Stimulated activated CD8-positive, alpha-beta memory T cell treated with anti-CD3 and anti-CD28 coated beads, Interleukin-7, amount 100 ng/mL, for 4 hours (primary cell): Measurements from ENCODE around the gene MYO6.
A peak's percentile ranks its signal among the peaks of the same experiment; 100 is the strongest.
"Not testable (repeated sequence)": the region's sequence is repeated elsewhere in the genome, so short reads cannot be mapped to it uniquely, and the experiment has no call there.

ENCODE experiments used
- DNase-seq, 2 donors: peaks; one replicate each; pipeline ENCODE4 v3.0.0-alpha.2; 2020; ENCODE audit warnings: low read depth in 2 of 2

The MYO6 gene

DNA sequence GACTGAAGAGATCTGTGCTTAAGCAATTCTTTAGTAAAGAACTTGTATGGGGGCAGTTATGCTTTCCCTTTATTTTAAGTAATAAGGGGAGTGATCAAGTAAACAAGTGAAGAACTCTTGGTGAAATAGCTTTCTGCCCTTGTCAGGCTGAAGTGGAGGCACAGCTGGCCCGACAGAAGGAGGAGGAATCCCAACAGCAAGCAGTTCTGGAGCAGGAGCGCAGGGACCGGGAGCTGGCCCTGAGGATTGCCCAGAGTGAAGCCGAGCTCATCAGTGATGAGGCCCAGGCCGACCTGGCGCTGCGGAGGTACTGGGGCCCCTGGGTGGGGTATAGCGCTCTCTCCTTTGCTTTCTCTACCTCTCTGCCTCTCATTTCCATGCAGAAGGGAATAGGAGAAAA lies 143.3 kb downstream of the MYO6 start:
- no peak for DNase-seq

DNA sequence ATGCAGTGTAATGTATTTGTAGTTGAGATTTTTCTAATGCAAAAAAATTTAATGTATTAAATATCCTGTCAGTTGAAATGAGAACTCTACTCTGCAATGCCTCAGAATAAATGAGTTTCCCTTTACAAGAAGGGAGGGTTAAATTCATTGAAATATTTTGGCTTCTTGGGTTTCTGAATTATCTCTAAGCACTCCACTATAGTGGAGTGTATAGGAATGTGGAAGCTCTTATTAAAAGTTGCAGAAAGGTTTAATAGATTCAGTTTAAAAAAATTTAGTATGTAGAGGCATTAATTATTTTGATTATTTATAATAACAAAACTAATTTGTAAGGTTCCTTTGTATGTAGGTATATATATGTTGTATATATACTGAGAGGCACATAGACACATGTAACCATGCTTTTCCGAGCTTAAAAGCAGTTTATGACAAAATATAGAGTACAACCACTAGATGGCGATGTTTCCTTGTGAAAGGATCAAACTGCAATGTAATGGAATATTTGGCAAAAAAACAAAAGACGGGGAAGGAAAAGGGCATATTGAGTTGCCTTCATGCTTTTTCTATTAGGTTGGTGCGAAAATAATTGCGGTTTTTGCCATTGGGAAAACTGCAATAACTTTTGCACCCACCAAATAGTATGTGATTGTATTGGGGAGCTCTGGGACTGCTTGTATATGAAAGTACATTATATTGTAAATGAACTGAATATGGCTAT lies 144.2 kb downstream of the MYO6 start:
- DNase-seq = no peak

DNA sequence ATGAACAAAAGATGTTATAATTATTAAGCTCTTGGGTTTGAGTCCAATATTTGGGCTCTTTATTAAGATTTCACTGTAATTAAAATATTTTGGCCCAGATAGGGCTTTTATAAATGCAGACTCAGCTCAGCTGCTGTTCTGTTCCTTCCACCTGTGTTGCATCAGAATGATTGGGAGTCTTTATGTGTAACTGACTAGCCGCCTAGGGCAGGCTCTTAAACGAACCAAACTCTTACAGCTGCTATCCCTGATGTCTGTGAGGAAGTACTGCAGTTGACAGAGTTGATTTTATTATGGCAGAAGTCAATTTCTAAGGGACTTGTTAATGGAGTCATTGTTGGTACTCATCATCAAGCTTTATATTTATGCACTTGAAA lies 144.7 kb downstream of the MYO6 start:
- no peak for DNase-seq

DNA sequence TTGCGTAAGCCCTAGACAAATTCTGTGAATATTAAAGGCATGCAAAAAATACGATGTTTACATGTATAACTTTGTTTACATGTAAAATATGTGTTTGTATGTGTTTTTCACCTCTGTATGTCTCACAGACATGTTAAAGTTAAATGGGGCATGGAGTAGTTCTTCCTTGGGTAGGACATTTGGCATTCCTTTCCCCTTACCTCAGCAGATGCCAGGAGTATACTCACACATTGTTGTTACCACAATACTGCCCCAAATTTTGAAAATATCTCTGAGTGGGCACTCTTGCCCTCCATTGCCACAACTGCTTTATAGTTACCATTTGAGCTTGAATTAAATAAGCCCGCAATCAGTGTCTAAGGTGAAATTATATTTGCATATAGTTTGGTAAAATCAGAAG lies 147.5 kb downstream of the MYO6 start:
- DNase-seq = no peak

DNA sequence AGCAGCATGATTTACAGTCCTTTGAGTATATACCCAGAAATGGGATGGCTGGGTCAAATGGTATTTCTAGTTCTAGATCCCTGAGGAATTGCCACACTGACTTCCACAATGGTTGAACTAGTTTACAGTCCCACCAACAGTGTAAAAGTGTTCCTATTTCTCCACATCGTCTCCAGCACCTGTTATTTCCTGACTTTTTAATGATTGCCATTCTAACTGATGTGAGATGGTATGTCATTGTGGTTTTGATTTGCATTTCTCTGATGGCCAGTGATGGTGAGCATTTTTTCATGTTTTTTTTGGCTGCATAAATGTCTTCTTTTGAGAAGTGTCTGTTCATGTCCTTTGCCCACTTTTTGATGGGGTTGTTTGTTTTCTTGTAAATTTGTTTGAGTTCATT lies 151.2 kb downstream of the MYO6 start:
- not testable (repeated sequence) for DNase-seq

DNA sequence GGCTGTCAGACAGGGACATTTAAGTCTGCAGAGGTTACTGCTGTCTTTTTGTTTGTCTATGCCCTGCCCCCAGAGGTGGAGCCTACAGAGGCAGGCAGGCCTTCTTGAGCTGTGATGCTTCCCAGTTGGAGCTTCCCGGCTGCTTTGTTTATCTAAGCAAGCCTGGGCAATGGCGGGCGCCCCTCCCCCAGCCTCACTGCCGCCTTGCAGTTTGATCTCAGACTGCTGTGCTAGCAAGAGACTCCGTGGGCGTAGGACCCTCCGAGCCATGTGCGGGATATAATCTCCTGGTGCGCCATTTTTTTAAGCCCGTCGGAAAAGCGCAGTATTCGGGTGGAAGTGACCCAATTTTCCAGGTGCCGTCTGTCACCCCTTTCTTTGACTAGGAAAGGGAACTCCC lies 156.1 kb downstream of the MYO6 start:
- DNase-seq = not testable (repeated sequence)

DNA sequence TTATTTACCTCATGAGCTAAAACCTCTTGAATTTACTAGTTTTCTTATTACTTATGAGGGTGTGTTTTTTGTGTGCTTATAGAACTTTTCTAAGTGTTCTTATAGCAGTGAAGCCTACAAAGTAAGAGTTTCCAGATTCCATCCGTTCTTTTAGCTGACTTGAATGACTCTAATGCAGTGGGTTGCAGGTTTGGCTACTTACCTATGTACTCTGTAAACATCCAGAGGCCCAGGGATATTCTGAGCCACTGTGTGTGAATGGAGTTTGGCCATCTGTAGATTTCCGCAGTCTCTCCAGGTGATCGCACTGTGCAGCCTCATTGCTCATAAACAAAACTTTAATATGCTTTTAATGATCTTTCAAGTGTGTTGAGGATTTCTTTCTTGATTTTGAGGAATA lies 157.8 kb downstream of the MYO6 start:
- no peak for DNase-seq

DNA sequence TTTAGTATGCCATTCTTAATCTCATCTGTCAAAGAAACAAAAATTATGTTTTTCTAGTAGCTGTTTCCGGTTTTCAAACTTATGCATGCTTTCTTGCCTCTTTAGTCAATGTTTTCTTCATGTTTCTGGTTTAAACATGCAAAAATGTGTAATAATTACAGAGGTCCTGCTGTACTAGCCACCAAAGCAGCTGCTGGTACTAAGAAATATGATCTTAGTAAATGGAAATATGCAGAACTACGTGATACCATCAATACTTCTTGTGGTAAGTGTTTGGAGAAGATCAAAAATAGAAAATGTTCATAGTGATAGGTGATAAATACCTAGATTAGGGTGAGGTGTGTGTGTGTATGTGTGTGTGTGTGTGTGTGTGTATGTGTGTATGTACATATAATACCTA lies 158.4 kb downstream of the MYO6 start:
- DNase-seq = no peak

DNA sequence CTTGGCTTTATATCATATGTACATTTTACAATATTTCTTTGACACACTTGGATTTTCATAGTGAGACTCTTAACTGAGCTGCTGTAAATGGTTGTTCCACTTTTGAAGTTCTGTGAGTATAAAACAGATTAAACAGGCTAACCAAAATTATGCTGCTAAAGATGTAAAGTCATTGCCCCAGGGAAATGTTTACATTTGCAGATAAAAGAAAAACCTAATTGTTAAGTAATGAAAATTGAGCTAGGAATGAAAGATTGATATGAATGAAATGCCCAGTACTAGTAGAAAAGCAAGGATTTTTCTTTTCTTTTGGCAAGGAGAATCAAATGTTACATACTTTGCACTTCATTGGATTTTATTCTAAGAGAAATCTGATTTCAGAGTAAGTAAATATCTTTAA lies 164.0 kb downstream of the MYO6 start:
- DNase-seq = no peak

DNA sequence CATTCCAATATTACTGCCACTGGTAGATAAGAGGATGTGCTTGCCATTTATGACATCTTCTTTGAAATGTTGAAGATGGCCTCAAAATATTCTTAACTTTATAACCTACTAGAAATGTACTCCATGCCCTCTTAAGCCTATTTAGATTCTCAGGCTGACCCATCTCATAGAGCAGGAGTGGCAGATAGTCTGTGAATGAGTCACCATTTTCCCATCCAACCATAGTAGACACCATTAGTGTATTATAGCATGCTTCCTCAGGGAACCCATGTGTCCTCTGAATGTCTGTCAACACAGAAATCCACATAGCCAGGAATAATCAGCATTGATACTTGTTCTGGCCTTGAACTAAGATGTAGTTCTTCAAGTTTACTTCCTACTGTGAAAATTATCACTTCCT lies 173.2 kb downstream of the MYO6 start:
- no peak for DNase-seq

DNA sequence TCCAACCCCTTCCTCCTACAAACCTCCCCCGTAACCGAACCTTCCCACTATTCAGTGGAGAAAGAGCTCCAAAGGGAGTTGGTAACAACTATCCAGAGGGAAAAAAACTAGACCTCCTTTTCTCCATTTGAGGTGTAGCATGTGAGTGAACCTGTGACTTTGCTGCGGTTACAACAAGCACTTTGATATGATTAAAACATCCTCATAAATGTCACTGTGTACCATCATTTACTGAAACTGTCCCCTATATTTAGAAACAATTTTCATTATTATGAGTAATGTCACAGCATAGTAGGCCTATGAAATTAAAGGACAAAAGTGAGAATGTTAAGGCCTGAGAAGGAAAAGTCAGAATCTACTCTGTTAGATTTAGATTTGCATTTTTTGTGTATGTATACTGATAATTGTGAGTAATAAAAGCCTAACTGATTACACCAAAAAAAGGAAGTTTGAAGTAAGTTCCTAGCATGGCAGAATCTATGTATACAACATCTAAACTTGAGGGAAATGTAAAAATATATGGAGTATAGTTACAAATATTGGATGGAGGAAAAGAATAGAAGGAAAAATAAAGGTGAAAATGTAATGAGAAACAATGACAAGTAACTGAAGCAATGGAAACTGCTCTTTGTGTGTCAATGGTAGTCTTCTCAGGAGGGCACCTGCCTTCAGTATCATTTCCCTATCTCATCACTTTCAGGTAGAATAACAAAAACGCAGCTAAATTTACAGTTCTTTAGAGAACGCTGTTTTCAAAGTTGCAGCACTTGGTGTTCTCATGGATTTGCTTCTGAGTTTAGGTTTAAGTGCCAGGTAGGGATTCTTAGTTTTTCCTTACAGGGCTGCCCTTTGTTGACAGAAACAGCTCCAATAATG lies 177.5 kb downstream of the MYO6 start:
- no peak for DNase-seq

DNA sequence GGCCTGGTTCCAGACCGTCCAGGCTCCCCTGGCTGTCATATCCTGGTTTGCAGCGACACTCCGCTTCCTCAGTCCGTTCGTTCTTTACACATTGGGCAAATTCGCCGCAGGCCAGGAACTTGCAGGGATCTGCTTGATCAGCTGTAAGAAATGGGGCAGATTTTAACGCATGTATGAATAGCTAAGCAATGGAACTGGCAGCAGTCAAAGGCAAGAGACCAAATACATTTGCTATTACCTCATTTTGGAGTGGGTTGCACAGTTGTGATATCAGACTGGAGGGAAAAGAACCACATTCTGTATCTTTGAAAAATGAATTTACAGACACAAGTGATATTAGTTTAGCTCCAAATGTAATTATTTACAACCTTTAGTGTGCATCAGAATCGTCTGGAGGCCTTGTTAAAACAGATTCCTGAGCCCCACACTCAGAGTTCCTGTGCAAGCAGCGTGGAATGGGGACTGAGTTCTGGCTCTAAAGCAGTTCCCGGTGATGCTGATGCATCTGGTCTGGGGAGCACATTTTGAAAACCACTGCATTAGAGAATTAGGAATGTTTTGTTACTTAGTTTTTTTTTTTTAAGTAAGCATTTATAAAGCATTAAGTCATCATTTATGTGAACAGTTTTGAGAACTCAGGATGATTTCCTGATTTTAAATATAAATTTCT lies 182.1 kb downstream of the MYO6 start:
- DNase-seq = no peak

DNA sequence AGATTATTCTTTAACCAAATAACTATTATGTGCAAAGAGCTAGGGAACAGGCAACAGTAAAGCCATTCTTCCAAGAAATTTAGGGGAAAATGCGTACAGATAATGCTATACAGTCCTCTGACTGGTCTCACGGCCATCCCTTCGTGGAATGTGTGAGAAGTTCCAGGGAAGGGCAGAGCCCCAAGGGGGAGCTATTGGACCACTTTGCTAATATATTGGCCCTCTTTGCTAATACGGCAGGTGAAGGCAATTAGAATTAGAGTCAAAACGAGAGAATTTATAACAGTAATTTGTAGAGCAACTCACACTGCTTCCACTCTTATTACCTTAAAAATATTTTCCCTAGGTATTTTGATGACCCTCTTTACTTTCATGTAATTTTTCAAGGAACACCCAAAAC lies 183.0 kb downstream of the MYO6 start:
- DNase-seq = no peak

DNA sequence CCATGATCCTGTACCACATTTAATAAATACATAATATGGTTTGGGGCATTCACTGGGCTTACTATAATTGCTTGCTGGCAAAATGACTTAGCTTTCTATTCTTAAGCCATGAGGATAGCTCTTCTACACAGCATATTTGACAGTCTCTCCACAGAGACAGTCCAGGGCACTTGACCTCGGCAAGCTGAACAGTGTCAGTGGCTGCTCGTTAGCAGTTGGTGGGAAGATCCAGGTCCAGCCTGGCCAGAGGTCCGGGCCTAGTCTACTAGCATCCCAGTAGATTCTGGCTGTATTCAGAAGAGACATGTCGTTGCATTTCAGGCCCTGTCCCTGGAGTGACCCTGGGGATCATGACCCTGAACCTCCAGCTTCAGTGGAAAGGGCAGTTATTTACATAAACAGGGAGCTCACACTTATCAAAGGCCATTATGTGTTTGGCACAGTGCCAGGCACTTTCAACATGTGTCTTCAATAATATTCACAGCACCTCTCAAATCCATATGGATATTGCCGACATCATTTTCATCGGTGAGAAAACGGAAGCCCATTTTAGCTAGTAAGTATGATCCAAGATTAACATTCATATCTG lies 184.4 kb downstream of the MYO6 start:
- no peak for DNase-seq

DNA sequence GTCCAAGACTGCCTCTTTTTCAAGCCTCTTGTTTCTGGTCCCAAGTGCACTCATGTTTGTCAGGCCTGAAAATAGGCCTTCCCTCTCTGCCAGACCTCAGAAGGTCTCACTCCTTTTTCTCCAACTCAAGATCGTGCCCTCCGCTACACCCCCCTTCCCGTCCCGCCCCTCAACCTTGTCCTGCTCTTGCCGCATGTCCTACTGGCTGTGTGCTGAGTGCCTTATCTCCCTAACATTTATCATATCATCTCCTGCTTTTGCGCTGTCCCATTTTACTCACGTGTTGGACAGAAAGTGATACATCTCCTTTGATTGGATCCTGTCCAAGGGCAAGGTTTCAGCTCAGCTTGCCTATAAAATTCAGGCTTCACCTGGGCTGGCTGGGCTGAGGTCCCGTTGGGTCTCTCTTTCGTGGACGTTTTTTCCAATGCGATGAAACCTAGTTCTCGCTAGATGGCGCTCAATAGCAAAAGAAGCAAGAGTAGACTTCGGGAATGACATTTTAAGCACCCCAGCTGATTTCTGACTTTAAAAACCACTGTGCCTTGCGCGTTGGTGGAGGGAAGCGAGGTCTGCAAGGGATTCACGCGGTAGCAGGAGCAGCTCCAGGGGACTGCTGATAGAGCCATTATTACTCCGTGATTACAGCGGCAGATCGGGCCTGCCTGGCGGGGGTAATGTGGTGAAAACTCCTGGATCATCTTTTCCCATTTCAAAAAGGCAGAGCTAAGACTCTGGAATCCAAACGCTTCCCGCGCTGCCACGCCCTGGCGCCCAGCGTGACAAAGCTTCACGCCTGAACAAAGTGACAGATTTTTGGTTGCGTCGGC lies 185.8 kb downstream of the MYO6 start:
- peak in 1 of 2 donors; percentile 2 for DNase-seq

DNA sequence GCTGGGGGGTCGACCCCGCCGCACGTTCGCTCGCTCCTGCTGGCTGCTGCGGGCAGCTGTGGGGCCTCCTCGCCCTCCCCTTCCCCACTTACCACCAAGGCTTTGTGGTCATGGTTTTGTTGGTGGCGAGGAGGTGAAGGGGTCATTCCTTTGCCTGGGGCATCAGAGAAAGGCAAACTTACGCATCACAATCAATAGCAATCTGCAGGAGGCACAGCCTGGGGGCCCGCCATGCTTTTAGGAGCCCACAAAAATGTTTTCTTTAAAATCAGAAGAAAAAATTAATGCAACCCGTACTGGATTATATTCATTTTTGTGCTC lies 186.4 kb downstream of the MYO6 start:
- DNase-seq = no peak

DNA sequence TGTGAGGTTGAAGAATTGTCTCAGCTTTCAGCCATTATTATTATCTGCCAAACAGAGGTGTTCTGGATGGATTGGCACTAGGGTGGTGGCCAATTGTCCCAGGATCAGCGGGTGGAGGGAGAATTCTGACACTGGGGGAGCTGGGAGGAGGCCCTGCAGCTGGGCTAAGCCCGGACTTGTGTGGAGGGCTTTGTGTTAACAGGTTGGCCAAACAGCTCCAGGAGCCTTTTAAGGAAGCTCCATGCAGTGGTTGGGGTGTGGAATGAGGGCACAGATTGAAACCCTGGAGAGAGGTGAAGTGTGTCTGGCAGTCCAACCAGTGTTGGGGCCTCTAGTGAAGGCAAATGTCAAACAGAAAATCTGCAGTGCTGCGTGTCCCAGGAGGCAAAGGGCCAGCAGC lies 187.6 kb downstream of the MYO6 start:
- no peak for DNase-seq

DNA sequence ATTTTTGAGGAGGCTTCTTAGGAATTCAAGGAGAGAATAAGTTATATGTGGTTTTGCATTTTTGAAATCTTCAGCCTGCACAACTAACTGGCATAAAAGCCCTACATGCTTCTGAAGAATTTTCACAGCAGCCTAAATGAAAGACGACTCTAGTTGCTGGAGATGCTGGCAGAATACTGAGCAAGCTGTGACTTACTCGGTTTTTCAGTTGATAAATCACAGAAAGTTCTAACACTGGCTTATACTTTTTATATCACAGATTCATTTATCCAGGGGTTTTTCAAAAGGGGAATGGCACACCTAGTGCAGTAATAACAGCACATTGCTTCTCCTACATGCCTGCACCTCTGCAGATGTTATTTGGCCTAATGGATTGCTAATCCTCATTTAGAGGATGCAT lies 188.8 kb downstream of the MYO6 start:
- DNase-seq = no peak

DNA sequence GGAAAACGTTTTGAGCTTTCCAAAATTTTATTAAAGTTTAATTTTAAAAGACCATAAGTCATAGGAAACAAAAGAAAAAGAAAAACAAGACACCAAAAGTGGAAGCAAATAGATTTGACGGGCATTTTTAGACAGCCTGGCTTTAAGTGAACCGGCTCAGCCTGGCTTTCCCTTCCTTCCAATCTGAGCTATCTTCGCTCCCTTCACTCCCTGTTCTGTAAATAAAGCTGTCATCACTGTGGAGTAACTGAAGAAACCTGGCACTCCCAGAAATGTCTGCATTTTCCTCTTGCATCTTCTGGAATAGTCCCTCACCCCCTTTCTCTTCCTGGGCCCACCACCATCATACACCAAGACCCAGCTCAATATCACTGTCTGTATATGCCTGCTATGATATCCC lies 191.5 kb downstream of the MYO6 start:
- DNase-seq = no peak

DNA sequence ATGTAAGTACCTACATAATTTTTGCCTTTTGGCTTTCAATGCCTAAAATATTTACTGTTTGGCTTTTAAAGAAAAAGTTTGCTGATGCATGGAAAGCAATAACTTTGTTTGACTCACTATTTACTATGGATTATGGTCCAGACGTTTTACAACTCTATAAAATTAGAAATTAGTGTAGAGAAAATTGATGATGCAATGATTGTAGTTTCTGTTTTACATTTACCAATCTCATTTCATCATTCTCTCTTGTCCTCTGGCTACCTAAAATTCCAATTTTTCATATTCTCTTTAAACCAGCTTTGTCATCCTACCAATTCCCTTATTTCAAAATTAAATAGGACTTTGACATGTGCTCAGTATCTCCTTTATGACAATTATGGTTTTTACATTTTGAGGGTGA lies 192.5 kb downstream of the MYO6 start:
- DNase-seq = no peak

DNA sequence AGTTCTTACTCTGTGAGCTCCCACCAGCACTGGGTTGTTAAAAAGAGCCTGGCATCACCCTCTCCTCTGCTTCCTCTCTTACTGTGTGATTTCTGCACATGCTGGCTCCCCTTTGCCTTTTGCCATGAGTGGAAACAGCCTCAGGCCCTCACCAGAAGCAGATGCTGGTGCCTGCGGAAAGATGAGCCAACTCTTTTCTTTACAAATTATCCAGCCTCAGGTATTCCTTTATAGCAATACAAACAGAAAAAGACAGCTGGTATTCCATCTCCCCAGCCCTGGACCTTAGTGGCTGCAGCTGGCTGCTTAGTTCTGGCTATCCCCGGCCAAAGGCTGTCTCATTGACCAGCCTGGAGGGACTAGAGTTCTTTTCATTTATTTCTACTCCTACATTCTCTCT lies 194.3 kb downstream of the MYO6 start:
- no peak for DNase-seq
